GM21526 (cell line): ENCODE results near the gene SGMS1.

Source experiments
- ATAC-seq: cut with Tn5 transposase; IDR thresholded peaks from one replicate; pipeline ENCODE4 v1.9.1; 2021; ENCODE audit warnings: moderate library complexity; ENCODE audit not compliant: unreplicated experiment, low FRiP score

SGMS1 gene

DNA sequence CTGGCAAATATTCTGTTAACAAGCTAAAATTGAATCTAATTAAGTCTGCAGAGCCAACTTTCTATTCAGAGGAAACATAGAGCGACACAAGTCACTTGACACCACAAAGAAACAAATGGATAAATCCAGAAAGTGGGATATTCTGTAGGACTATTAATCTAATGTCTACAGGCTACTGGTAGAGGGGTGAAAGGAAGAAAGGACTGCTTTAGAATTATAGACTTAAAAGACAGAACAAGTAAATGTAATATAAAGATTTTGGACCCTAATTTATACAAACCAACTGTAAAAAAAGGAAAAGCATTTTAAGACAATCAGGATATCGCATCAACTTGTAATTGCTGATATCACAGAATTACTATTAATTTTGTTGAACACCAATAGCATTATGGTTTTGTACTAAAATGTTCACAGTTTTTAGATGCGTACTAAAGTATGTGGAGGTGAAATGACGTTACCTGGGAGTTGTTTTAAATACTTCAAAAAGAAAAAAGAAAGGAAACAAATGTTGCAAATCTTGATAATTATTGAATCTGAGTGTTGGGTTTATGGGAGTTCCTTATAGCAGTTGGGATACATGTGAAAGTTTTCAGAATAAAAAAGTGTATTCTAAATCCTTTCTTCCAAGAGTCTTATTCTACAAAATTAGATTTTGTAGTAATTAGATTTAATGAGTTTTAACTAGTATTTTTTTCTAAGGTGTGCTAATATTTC, 298.9 kb downstream of the SGMS1 start:
- ATAC-seq: no peak

DNA sequence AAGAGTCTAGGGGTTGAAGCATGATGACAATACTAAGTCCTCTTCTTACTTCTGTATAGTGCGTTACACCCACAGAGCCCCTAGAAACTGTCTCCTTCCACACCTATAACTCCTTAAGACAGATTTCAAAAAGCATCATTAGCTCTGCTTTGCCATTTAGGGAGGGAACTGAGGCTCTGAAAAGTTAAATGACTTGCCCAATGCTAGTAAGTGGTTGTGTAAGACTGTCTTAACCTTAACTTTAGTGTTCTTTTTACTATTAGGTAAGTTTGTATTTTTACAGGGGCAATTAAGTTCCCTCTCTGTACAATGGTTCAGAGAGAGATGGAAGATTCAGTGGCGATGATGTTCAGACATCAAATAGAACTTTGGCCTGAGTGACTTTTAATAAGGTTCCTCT, 299.7 kb downstream of the SGMS1 start:
- ATAC-seq: no peak

DNA sequence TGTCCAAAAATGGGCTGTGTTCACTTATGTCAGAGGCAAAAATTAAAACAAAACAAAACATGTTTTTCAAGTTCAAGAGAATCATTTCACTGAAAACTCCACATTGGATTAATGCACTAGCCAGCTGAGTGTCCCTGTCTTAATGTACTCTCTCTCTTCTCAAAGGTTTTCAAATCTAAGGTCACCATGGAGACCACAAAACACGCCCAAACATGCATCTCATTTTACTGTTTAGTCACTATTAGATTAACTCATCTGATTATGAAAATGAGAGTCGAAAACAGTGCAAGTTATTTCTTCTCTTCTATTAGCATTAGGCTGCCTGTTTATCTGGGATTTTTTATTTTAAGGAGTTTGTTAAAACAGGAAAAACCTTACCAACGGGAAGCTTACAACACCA, 301.7 kb downstream of the SGMS1 start:
- ATAC-seq: no peak

DNA sequence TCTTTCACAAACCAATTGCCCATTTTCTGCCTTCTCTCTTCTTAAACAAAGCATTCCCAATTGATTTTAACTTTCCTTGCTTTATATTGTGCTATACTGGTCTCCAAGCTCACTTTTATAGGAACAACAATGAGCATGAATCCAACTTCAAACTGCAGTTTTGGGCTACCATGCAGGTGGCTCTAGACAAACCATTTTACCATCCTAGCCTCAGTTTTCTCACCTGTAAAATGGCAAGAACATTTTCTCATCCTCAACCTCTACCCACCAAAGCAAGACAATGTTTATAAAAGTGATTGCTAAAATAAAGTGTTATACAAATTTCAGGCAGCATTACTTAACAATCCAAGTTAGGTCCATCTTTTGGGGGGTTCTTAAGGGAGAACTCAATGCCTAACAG, 305.6 kb downstream of the SGMS1 start:
- no peak for ATAC-seq

DNA sequence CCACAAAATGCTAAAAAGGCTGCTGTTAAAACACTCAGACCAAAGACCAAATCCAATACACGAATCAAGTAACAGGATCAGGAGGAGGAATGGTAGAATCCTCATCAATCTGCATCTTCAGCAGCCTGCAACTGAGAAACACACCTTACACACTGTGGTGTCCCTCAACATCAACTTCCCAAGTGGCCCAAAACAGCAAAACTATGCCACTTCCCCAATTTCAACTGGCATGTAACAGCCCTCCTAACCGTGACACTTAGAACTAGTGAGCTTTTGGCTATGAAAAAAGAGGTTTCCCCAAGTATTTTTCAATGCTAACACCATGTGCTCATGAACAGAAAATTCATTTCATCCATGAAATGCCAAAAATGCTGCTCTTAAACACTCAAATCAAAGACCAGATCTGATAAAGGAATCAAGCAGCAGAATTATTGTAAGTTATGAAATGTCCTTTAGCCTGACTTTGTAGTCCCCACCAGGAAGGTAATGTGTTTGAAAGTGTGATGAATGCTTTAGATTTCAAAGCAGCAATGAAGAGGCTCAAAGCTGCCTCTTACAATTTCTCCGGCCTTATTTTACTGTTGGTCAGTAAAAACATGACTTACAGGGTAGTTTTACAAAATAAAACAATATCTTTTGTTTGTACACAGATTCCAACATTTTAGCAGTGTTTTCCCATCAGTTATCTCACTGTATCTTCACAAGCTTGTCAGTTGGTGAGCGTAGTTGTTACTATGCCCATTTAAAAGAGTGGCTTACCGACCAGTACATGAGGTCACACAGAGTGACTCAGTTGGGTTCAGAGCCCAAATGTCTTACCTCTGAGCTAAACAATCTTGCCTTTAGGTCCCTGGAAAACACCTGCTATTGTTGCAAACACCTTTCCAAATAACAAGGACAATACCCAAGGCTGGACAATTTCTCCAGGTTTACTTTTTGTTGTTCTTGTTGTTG, 306.8 kb downstream of the SGMS1 start:
- ATAC-seq: no peak

DNA sequence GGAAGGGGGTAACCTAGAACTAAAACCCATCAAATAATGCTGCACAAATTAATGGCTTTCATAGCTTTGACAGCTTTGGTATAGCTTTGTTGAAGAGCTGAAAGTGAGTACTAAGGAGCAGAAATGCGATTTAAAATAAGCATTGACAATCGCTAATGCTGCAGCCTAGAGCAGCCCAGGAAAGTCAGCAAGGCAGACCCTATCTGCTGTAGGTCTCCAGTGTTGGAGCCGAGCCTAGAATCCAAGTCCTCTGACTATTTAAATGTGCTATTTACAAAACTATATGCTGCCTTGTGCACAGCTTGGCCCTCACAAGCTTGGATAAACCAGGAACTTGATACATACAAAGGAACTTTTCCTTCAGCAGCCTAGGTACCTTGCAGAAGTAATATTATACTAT, 307.6 kb downstream of the SGMS1 start:
- no peak for ATAC-seq

DNA sequence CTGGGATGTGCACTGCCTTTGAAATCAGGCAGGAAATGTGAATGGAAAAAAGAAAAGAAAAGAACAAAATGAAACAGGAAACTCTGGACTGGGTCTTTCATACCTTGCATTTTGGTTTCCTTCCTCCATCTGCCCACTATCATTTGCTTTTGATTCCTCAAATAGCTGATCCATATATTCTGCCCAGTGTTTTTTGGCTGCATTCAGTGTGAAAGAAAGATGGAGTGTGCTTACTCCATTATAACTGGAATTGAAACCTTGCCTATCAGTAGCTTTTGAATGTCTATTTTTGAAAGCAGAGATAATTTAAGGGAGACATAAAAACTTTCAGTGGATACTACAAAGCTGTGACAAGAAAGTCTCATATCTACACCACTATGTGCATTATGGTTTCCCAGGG, 308.3 kb downstream of the SGMS1 start:
- ATAC-seq: no peak

DNA sequence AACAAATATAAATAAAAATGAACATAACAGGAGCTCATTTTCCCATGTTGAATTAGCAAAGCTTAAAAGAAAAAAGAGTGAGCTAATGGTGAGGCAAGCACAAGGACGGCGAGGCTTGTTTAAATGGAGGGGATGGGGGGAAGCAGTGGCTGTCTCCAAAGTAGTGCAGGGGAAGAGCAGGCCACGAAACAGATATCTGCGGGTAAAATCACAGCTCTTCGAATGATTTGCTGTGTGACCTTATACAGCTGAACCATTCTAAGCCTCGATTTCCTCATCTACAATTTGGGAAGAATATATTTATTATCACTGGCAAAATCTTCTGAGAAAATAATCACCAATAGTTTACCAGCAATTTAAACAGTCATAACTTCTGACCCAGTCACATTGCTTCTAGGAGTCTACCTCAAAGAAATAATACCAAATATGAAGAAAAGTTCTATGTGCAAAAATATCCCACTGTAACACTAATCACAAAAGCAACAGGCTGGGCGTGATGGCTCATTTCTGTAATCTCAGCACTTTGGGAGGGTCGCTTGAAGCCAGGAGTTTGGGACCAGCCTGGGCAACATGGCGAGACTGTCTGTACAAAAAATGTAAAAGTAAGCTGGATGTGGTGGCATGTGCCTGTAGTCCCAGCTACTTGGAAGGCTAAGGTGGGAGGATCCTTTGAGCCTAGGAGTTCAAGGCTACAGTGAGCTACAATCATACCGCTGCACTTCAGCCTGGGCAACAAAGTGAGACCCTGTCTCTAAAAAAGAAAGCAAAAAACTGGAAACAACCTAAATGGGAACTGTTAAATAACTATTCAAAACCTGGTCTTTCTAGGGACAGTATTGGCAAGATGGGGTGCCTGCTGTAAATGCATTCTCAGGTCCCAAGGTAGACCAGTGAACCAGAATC, 309.3 kb downstream of the SGMS1 start:
- ATAC-seq: no peak

DNA sequence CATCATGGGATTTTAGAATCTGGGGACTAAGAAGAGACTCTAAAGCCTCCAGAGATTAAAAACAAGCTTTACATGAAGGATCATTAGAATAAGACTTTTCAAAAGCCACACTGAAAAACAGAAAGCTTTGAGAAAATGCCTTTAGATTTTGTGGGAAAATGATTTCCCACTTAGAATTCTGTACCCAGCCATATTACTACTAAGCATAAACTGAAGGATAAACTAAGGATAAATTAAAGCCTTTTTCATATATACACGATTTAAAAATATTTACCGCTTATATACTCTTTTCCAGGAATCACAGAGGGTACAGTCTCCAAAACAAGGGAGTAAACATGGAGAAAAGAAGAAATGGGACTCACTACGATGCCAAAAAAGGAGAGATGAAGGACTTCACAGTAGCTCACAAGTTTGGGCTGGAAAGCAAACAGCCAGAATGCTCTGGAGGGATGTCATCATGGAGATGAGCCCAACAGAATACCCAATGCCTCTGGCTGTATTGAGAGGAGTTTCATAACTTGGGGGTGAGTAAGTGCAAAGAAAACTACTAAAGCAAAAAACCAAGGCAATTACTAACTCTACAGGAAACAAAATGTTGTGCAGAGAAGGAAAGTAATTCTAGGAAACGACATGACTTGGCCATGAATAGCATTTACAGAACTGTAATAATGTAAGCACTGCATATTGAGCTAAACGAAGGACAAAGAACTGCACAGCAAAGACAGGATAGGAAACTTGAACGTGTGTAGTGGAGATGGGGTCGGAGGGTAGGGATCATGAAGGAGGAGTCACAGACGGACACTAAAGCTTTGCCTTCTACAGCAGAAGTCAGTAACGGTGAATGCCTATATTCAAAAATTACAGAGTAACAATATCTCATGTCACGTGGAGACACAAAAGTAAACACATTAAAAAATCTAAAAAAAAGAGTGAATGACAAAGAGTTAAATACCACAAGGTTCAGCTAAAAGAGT, 311.0 kb downstream of the SGMS1 start:
- ATAC-seq: no peak

DNA sequence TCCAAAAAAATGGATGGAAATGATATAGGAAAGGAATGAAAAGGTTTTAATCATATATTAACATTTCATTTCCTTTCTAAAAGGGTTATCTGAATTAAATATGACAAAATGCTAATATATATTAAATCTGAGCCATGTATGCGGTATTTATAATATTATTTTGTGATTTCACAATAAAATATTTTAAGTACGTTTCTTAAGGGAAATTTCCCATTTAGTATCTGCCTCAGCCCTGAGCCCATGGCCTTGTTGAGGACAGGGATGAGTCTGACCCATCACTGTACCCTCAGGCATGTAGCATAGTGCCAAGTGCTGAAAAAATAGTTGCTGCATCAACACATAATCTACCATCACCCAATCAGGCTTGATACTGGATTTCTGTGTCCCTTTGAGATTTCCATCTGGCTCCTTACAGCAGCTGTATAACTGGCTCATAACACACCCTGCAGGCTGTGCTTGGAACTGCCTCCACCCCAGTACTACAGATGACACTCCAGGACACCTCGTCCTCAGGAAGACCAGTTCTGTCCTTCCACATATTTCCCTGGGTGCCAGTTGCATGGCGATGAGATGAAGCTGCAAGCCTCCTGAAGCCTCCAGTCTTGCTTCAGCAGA, 313.1 kb downstream of the SGMS1 start:
- ATAC-seq: peak; percentile 71

DNA sequence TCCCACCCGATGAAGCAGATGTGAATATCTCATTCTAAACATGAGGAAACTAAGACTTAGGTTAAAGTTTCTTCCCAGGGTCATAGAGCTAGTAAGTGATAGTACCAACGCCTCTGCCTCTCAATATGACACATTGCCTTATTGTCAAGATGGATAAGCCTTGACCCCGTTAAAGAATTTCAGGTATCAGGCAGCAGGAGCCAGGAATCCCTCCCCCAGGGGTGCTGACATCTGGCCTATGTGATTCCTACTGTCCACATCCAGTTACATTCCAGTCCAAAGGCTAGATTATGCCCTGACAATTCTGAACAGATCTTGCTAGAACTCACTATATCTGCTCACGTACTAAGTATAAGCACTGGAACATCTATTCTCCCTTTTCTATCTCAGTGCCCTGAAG, 314.4 kb downstream of the SGMS1 start:
- ATAC-seq: no peak

DNA sequence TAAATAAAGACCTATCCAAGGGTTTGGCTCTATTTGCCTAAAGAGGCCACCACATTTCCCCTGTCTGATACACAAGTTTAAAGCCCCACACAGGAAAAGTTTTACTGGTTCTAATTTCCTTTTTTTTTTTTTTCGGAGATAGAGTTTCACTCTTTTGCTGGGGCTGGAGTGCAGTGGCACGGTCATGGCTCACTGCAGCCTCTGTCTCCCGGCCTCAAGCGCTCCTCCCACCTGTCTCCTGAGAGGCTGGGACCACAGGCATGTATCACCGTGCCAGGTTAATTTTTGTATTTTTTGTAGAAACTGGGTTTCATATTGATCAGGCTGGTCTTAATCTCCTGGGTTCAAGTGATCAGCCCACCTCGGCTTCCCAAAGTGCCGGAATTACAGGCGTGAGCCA, 319.1 kb downstream of the SGMS1 start:
- ATAC-seq: no peak

DNA sequence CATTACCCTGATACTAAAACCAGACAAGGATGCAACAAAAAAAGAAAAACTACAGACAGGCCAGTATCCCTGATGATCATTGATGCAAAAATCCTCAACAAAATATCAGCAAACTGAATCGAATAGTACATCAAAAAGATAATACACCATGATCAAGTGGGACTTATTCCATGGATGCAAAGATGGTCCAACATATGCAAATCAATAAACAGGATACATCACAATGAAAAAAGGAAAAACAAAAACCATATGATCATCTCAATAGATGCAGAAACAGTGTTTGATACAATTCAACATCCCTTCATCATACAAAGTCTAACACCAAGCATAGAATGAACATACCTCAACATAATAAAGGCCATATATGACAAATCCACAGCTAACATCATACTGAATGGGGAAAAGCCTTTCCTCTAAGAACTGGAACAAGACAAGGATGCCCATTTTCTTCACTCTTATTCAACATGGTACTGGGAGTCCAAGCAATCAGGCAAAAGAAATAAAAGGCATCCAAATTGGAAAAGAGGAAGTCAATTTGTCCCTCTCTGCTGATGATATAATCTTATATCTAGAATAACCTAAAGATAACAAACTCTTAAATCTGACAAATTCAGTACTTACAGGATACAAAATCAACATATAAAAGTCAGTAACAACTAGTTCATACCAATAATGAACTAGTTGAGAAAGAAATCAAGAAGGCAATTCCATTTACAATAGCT, 323.6 kb downstream of the SGMS1 start:
- no peak for ATAC-seq

DNA sequence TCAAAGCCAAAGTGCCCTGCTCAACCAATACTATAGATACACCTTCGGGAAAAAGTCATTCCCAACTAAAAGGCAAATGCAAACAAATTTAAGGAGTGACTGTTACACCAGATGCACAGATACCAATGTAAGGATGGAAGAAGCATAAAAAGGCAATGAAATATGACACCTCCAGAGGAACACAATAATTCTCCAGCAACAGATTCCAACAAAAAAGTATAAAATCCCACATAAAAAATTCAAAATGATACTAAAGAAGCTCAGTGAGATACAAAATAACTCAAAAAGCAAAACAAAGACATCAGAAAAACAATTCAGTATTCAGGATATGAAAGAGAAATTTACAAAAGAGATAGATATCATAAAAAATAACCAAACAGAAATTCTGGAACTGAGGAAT, 328.4 kb downstream of the SGMS1 start:
- ATAC-seq: no peak

DNA sequence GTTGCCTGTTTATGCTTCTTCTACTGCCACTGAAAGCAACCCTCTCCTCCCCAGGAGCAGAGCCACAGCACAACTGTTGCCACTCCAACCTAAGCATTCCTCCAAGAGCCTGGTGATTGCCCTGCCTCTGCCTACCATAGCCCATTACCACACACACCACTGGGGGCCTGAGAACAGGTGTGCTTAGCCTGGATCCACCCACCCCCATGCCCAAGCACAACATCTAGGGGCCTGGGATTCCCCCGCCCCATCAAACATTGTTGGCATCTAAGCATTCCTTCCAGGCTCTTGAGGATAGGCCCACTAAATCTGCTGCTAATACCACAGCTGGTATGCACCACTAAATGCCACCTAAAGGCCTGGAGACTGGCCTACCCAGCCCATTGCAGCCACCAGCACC, 329.2 kb downstream of the SGMS1 start:
- ATAC-seq: no peak

DNA sequence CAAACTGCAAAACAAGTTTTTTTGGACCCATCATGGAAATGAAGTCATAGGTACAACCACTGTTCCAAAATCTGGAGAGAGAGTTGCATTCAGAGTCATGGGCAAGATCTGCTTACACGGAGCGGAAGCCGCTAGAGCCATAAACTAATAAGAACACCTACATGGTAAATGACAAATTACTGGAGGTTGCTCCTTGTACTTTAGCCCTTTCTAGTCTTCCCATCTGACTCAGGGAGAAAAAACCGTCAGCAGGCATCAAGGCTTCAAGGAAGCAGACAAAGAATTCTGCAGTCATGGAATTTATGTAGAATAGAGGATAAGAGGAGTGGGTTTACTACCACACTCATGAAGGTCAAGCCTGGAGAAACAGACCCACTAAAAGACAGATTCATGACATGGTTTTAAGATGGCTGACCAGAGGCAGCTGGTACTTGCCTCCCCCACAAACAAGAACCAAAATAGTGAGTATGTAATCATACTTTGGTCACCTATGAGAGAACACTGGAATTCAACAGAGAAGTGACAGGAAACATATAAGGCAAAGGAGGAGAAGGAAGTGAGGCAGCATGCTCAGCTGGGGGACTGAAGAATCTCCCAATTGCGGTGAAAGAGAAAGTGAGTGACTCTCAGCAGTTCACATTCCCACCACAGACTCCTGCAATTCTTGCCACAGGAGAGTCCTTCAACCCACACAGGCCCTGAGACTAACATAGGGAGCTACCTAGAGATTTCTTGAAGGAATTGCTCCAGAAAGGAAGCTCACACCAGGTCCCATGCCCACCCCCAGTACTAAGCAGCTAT, 330.0 kb downstream of the SGMS1 start:
- ATAC-seq: no peak

DNA sequence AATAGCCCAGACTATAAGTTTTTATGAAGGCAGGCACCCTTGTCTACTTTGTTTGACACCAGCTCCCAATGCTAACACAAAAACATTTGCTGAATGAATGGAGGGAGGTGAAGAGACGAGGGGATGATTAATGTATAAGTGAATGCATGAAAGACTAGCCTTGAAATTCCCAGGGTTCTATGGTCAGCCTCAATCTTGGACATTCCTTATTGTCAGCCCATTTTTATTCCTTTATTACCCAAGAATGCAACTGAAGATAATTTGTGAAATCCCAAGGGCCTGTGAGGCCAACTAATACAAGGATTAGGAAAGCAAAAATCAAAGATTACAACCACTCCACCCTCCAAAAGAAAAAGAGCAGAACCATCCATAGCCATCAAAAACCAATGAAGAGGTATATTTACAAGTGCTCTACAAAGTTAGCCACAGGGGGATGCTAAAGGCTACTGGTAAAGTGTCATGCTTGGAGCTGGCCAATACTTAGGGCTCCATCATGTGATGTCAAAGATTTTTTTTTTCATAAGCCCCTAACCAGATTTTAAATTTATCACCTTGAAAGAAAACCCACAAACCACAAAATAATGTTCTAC, 332.4 kb downstream of the SGMS1 start:
- no peak for ATAC-seq
